ENCODE measurements around the gene NHEJ1.

DNA sequence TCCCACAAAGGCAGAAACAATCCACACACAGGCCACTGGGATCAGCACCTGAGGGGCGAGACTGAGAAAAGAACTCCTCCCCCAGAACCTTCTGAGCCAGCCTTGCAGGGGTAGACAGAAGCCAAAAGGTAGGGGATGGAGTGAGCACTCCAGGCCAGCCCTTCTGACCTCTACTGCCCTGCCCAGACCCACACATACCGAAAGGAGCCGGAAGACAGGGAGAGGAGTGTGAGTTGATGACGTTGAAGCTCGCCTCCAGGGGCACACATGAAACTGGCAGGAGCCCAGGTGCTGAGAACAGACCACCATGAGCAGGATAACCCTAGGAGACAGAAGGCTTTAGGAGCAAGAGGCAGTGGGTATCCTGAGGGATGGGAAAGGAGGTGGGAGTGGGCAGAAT, 7.4 kb upstream of the NHEJ1 start:
- TF ChIP-seq, protein P1, sequence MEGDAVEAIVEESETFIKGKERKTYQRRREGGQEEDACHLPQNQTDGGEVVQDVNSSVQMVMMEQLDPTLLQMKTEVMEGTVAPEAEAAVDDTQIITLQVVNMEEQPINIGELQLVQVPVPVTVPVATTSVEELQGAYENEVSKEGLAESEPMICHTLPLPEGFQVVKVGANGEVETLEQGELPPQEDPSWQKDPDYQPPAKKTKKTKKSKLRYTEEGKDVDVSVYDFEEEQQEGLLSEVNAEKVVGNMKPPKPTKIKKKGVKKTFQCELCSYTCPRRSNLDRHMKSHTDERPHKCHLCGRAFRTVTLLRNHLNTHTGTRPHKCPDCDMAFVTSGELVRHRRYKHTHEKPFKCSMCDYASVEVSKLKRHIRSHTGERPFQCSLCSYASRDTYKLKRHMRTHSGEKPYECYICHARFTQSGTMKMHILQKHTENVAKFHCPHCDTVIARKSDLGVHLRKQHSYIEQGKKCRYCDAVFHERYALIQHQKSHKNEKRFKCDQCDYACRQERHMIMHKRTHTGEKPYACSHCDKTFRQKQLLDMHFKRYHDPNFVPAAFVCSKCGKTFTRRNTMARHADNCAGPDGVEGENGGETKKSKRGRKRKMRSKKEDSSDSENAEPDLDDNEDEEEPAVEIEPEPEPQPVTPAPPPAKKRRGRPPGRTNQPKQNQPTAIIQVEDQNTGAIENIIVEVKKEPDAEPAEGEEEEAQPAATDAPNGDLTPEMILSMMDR (IDR thresholded peaks at IDR 0.05; ENCODE audit: insufficient read depth, low read depth, low read length) = no peak
- no peak for TF ChIP-seq EZH2 (IDR thresholded peaks at IDR 0.05; ENCODE audit: insufficient read depth, low read length)
